GM12878 (cell line): ENCODE measurements around the gene RP9. TPM values are rescaled to one million over a fixed set of nuclear protein-coding genes. Genes with fewer than 3 reads are reported as not detected.

Experiments used
- ATAC-seq: fragments of 200-7000 bp; cut with Tn5 transposase; 3 replicates; pipeline ENCODE4 v1.9.1; 2020; ENCODE audit warnings: mild to moderate bottlenecking, moderate library complexity
- BruUV-seq: library from RNA; stranded (reverse); fragments of 400-500 nt; replicated peaks from 2 replicates; lab custom pipeline; 2021; lab: Mats Ljungman, UMichigan
- CTCF ChIA-PET: fragments of 300-600 bp; sonication (Branson Sonifier 250); formaldehyde crosslinking; extraction: SDS; loops from one replicate; lab custom pipeline; 2021; ENCODE audit warnings: inconsistent platforms; lab: Yijun Ruan, JAX
- POLR2A ChIA-PET: fragments of 350-600 bp; formaldehyde crosslinking; extraction: SDS; loops from one replicate; lab custom pipeline; 2021; ENCODE audit warnings: inconsistent platforms; lab: Charles Lee
- RAD21 ChIA-PET: fragments of 300-600 bp; sonication (Branson Sonifier 250); formaldehyde crosslinking; loops from one replicate; lab custom pipeline; 2023; ENCODE audit warnings: antibody characterized with exemption; ENCODE audit not compliant: unreplicated experiment; lab: Charles Lee
- SMC1A ChIA-PET: fragments of 300-600 bp; sonication (Branson Sonifier 250); formaldehyde crosslinking; loops from one replicate; lab custom pipeline; 2023; ENCODE audit not compliant: unreplicated experiment, uncharacterized antibody; lab: Charles Lee
- DNase-seq: peaks from one replicate; pipeline ENCODE4 v3.0.0-alpha.2; 2011; ENCODE audit warnings: low read depth, low spot score
- FAIRE-seq: peaks from 3 replicates; lab custom pipeline; 2011; peaks lifted over from hg19 to GRCh38; lab: Jason Lieb, UNC
- H2AFZ ChIP-seq: 2 replicates; pipeline ENCODE4 v1.6.0; 2011; ENCODE audit warnings: low read depth, low read length, control low read depth; ENCODE audit not compliant: control insufficient read depth
- H3K27ac ChIP-seq: 2 replicates; pipeline ENCODE4 v1.5.1; 2011; ENCODE audit warnings: control low read depth; ENCODE audit not compliant: control insufficient read depth, insufficient read depth
- H3K27me3 ChIP-seq, 2 experiments: replicated peaks in 1 of 2; 2 replicates each; pipeline versions ENCODE4 v1.6.0 to v1.6.1; 2011; ENCODE audit warnings: low read length in 1 of 2; ENCODE audit not compliant: control insufficient read depth in 2 of 2, insufficient read depth in 2 of 2
- H3K36me3 ChIP-seq, 2 experiments: 2 replicates each; pipeline ENCODE4 v1.5.1; 2011; ENCODE audit warnings: low read length in 1 of 2; ENCODE audit not compliant: control insufficient read depth in 2 of 2, insufficient read depth in 2 of 2
- H3K4me1 ChIP-seq: 2 replicates; pipeline ENCODE4 v1.6.1; 2011; ENCODE audit warnings: mild to moderate bottlenecking, low read length, moderate library complexity, mixed read lengths; ENCODE audit not compliant: control insufficient read depth, insufficient read depth
- H3K4me2 ChIP-seq: 2 replicates; pipeline ENCODE4 v1.6.0; 2011; ENCODE audit warnings: control low read depth; ENCODE audit not compliant: control insufficient read depth, insufficient read depth
- H3K4me3 ChIP-seq: fragments of 200-600 bp; sonication (generic); 2 replicates; pipeline ENCODE4 v1.5.1; 2016
- H3K79me2 ChIP-seq: 2 replicates; pipeline ENCODE4 v1.6.0; 2011; ENCODE audit warnings: low read length; ENCODE audit not compliant: control insufficient read depth, insufficient read depth
- H3K9ac ChIP-seq: 2 replicates; pipeline ENCODE4 v1.8.0; 2011; ENCODE audit warnings: low read length, control low read depth, mixed read lengths; ENCODE audit not compliant: control insufficient read depth, insufficient read depth
- H3K9me3 ChIP-seq: replicated peaks from 3 replicates; pipeline ENCODE4 v1.5.1; 2011; ENCODE audit warnings: mild to moderate bottlenecking, low read length; ENCODE audit not compliant: control insufficient read depth, insufficient read depth
- H4K20me1 ChIP-seq: 2 replicates; pipeline ENCODE4 v1.6.0; 2011; ENCODE audit not compliant: control insufficient read depth, insufficient read depth
- ASH2L ChIP-seq: fragments of 300-600, 200-600 bp; sonication (generic); IDR thresholded peaks from 2 replicates; pipeline ENCODE4 v1.6.1; 2017; ENCODE audit warnings: low read depth, mild to moderate bottlenecking, borderline replicate concordance
- BCL3 ChIP-seq: IDR thresholded peaks from 2 replicates; pipeline ENCODE4 v1.6.1; 2011; ENCODE audit warnings: borderline replicate concordance, low read depth, mild to moderate bottlenecking, moderate library complexity, low read length; ENCODE audit not compliant: insufficient read depth, poor library complexity, severe bottlenecking
- CEBPB ChIP-seq, 2 experiments: fragments of 150-350 bp in 1 of 2; IDR thresholded peaks; 2 replicates each; pipeline ENCODE4 v1.6.1; 2012 to 2014; ENCODE audit warnings: low read depth in 2 of 2, low read length in 2 of 2, borderline replicate concordance in 1 of 2, inconsistent platforms in 1 of 2
- DPF2 ChIP-seq: fragments of 450-650 bp; IDR thresholded peaks from 2 replicates; pipeline ENCODE4 v1.6.1; 2017; ENCODE audit warnings: mild to moderate bottlenecking
- ELK1 ChIP-seq: IDR thresholded peaks from 2 replicates; pipeline ENCODE4 v1.6.1; 2012; ENCODE audit warnings: low read depth, low read length, improper control_type of control experiment
- IRF3 ChIP-seq: fragments of 450-650 bp; IDR thresholded peaks from 2 replicates; pipeline ENCODE4 v1.6.1; 2014; ENCODE audit warnings: mild to moderate bottlenecking
- JUND ChIP-seq: IDR thresholded peaks from 2 replicates; pipeline ENCODE4 v1.6.1; 2012; ENCODE audit warnings: low read depth, mild to moderate bottlenecking, low read length, improper control_type of control experiment, moderate library complexity
- KDM1A ChIP-seq: fragments of 200-600 bp; sonication (generic); IDR thresholded peaks from 2 replicates; pipeline ENCODE4 v1.6.1; 2016; ENCODE audit warnings: borderline replicate concordance
- MTA3 ChIP-seq: IDR thresholded peaks from 2 replicates; pipeline ENCODE4 v1.6.1; 2012; ENCODE audit warnings: low read length, inconsistent platforms, borderline replicate concordance
- MXI1 ChIP-seq: fragments of 150-350 bp; IDR thresholded peaks from 2 replicates; pipeline ENCODE4 v1.6.1; 2011; ENCODE audit warnings: low read depth, mild to moderate bottlenecking, inconsistent platforms, low read length, improper control_type of control experiment
- NR2F1 ChIP-seq: fragments of 450-650 bp; conservative IDR thresholded peaks from 2 replicates; pipeline ENCODE4 v1.6.1; 2017; ENCODE audit warnings: mild to moderate bottlenecking
- POLR2A ChIP-seq: IDR thresholded peaks from 2 replicates; pipeline ENCODE4 v1.6.1; 2011; ENCODE audit warnings: low read depth, mild to moderate bottlenecking, low read length
- RFX5 ChIP-seq: IDR thresholded peaks from 2 replicates; pipeline ENCODE4 v1.6.1; 2011; ENCODE audit warnings: low read depth, low read length, improper control_type of control experiment
- ZBTB11 ChIP-seq: fragments of 450-650 bp; formaldehyde crosslinking; IDR thresholded peaks from 2 replicates; pipeline ENCODE4 v1.5.0; 2022; ENCODE audit warnings: mild to moderate bottlenecking, missing genetic modification characterization
- ZNF217 ChIP-seq: fragments of 450-650 bp; IDR thresholded peaks from 2 replicates; pipeline ENCODE4 v1.6.1; 2017; ENCODE audit warnings: antibody characterized with exemption, mild to moderate bottlenecking
- ZNF24 ChIP-seq: fragments of 450-650 bp; IDR thresholded peaks from 2 replicates; pipeline ENCODE4 v1.6.1; 2017; ENCODE audit warnings: antibody characterized with exemption, mild to moderate bottlenecking
- ZNF384 ChIP-seq: IDR thresholded peaks from 2 replicates; pipeline ENCODE4 v1.6.1; 2012; ENCODE audit warnings: low read depth, mild to moderate bottlenecking, low read length, improper control_type of control experiment, borderline replicate concordance
- WGBS: methylation state at CpG from one replicate; pipeline ENCODE4 v1.1.6; 2016; ENCODE audit warnings: low lambda C conversion rate; ENCODE audit not compliant: insufficient replicate concordance, insufficient coverage; ENCODE audit errors: missing lambda C conversion rate; 5-methylcytosine and 5-hydroxymethylcytosine counted together
- in situ Hi-C: fragments of 300-500 bp; cut with MboI; formaldehyde crosslinking; loops from 9 replicates; pipeline ENCODE4 v1.14.3; 2018; ENCODE audit warnings: mixed read lengths
- intact Hi-C: fragments of 100-400 bp; cut with micrococcal nuclease; formaldehyde crosslinking; loops from one replicate; pipeline ENCODE4 v1.14.2; 2022; ENCODE audit not compliant: unreplicated experiment
- polyA plus RNA-seq, 11 experiments: library from polyadenylated mRNA; depleted of rRNA in 4 of 11; unstranded in 6 of 11; stranded (reverse) in 5 of 11; fragments of >200 nt; fragmentation: Nextera tagmentation in 4 of 11; fragmentation: Illumina TruSeq in 1 of 11; extraction: Ambion mirVana in 4 of 11; extraction: Trizol in 1 of 11; gene quantifications; 1 replicate in 1 of 11; 2 replicates in 10 of 11; pipeline versions ENCODE4 v1.2.1 to v1.2.3, GENCODE V29; 2011 to 2016; ENCODE audit warnings: inconsistent platforms in 2 of 11, missing spikeins in 2 of 11, low read depth in 1 of 11
- total RNA-seq, 4 experiments: library from RNA; depleted of rRNA in 3 of 4; stranded (reverse); fragments of >200 nt in 3 of 4; fragmentation: Illumina TruSeq in 1 of 4; extraction: Trizol in 1 of 4; gene quantifications; 2 replicates each; pipeline versions ENCODE4 v1.2.1 to v1.2.3, GENCODE V29; 2013 to 2021

RP9 gene
- total and polyA plus RNA-seq, 10 of the 15 experiments (the other 5 are each of a cell fraction or from before 2014, with no cell fraction given), result 7.6 to 25.3 (median 16.9) TPM

- POLR2A ChIA-PET, result no interaction called here
- H2AFZ ChIP-seq, result no peak overlapping the region
- no peaks in the 10 kb centered on the region for H3K9me3 ChIP-seq
- FAIRE-seq (no peak), DNase-seq (no peak), ATAC-seq (no peak)
- no peak overlapping the region for H3K4me2 ChIP-seq
- in situ Hi-C loops, result no loop called here
- no peaks in the 10 kb centered on the region for H3K36me3 ChIP-seq
- peaks cover 25% of the 10 kb centered on the region for H3K79me2 ChIP-seq
- SMC1A ChIA-PET, result no interaction called here
- RAD21 ChIA-PET, result no interaction called here
- H4K20me1 ChIP-seq, result no peaks in the 10 kb centered on the region
- no TSS peak for BruUV-seq
- no peak overlapping the region for H3K27ac ChIP-seq
- CTCF ChIA-PET, result no interaction called here
- intact Hi-C loops, result no loop called here
- TF ChIP-seq MTA3 (no peak), DPF2 (no peak), MXI1 (no peak), ZNF217 (no peak), BCL3 (no peak), NR2F1 (no peak), IRF3 (no peak), ELK1 (no peak), CEBPB (IDR thresholded peaks at IDR 0.05; ENCODE audit: borderline replicate concordance in 1 of 2, low read depth in 2 of 2, low read length in 2 of 2) (no peak), JUND (no peak), POLR2A (no peak), ASH2L (no peak), KDM1A (no peak), ZNF24 (no peak), ZBTB11 (CRISPR knock-in tag) (no peak), RFX5 (no peak), ZNF384 (no peak)
- no peaks in the 10 kb centered on the region; a peak in 1 of 4 replicates for H3K27me3 ChIP-seq
- peaks cover 11% of the 10 kb centered on the region; the same call in 1 of the 2 replicates for H3K4me1 ChIP-seq
- 2% methylated on average over 3 of the region's 3 CpGs for WGBS
- H3K4me3 ChIP-seq, result no peak overlapping the region
- H3K9ac ChIP-seq, result no peak overlapping the region
Observed at GRCh38 chr7:33111614-33112013, 2.4 kb upstream of the RP9 start.
